RCC 7860 (cell line): Measurements from ENCODE around the gene ZFP90.

Source experiments
- DNase-seq: peaks from one replicate; pipeline ENCODE4 v3.0.0-alpha.2; 2015; ENCODE audit warnings: low spot score
- FAIRE-seq: peaks from 2 replicates; lab custom pipeline; 2012; peaks lifted over from hg19 to GRCh38; lab: Jason Lieb, UNC

Gene ZFP90

GRCh38 chr16:68575082-68575481 lies 36.0 kb downstream of the ZFP90 start:
- FAIRE-seq = no peak
- DNase-seq = no peak

- DNase-seq (no peak), FAIRE-seq (no peak)
These were observed 38.3 kb downstream of the ZFP90 start for GRCh38 chr16:68577352-68577853.

GRCh38 chr16:68590201-68590994 lies 51.3 kb downstream of the ZFP90 start:
- FAIRE-seq = no peak
- DNase-seq = no peak

- no peak for DNase-seq
- no peak for FAIRE-seq
These were observed 53.6 kb downstream of the ZFP90 start for GRCh38 chr16:68592466-68593337.

GRCh38 chr16:68596266-68596665 lies 57.2 kb downstream of the ZFP90 start:
- FAIRE-seq = no peak
- no peak for DNase-seq

GRCh38 chr16:68599586-68599985 lies 60.5 kb downstream of the ZFP90 start:
- DNase-seq (no peak), FAIRE-seq (no peak)

GRCh38 chr16:68605746-68606145 lies 66.7 kb downstream of the ZFP90 start:
- no peak for DNase-seq
- FAIRE-seq = no peak

GRCh38 chr16:68607443-68607842 lies 68.4 kb downstream of the ZFP90 start:
- FAIRE-seq (no peak), DNase-seq (no peak)

- FAIRE-seq (no peak), DNase-seq (no peak)
These were observed 69.2 kb downstream of the ZFP90 start for GRCh38 chr16:68608330-68608729.

- DNase-seq = no peak
- FAIRE-seq = no peak
These were observed 73.9 kb downstream of the ZFP90 start for GRCh38 chr16:68612996-68613395.

GRCh38 chr16:68617734-68618133 lies 78.6 kb downstream of the ZFP90 start:
- FAIRE-seq = no peak
- no peak for DNase-seq
